Fibroblast of mammary gland (primary cell): ENCODE data around the gene CPEB1.

Experiments used
- DNase-seq: peaks from one replicate; pipeline ENCODE4 v3.0.0-alpha.2; 2010; ENCODE audit warnings: low read depth
- H3K4me3 ChIP-seq: 2 replicates; pipeline ENCODE4 v1.5.1; 2011; ENCODE audit warnings: low read depth, mild to moderate bottlenecking, low read length, moderate library complexity; ENCODE audit not compliant: control insufficient read depth
- CTCF ChIP-seq: conservative IDR thresholded peaks from 2 replicates; pipeline ENCODE4 v1.5.1; 2011; ENCODE audit warnings: low read depth, low read length, inconsistent platforms; ENCODE audit not compliant: control insufficient read depth, insufficient read depth

Gene CPEB1

GRCh38 chr15:82567661-82568060 lies 79.5 kb downstream of the CPEB1 start:
- DNase-seq, result no peak
- no peak for TF ChIP-seq CTCF

GRCh38 chr15:82566690-82567089 lies 80.5 kb downstream of the CPEB1 start:
- TF ChIP-seq CTCF, result no peak
- H3K4me3 ChIP-seq, result no peak overlapping the region
- DNase-seq, result peak; percentile 23

More at GRCh38 chr15:82567661-82568060, 79.5 kb downstream of the CPEB1 start:
- H3K4me3 ChIP-seq, result no peak overlapping the region

DNA sequence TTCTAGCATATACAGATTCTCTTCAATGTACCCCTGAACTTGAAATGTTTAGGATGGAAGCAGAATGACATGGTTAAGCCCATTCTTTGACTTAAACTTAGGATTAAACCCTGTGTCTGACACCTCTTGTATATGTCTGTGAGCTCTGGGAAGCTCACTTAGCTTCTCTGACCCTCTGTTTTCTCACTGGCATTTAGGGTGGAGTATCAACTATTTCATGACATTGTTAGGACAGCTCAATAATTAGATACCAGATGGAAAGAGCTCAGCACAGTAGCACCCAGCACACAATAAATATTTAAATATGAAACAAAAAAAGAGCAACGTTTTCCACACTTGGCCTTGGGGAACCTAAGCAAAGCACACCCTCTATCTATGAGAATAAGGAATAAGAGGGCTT lies 88.7 kb downstream of the CPEB1 start:
- H3K4me3 ChIP-seq, result no peak overlapping the region
- DNase-seq, result no peak
- no peak for TF ChIP-seq CTCF

GRCh38 chr15:82556315-82557035 lies 90.7 kb downstream of the CPEB1 start:
- no peak overlapping the region for H3K4me3 ChIP-seq
- no peak for TF ChIP-seq CTCF
- no peak for DNase-seq

DNA sequence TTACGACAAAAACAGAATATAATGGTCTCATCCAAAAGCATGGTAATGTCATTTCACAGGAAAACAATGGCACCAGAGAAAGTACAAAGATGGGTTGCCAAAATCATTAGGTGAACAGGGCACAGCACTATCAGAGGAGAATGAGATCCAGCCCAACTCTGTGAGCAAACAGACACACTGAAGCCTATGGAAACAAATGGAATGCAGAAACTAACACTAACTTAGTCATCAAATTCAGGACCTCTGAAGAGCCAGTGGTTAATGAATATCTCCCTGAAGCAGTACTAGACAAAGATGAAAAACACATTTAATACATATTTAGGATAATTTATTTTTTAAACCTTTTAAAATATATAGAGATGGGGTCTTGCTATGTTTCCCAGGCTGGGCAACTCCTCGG lies 92.3 kb downstream of the CPEB1 start:
- DNase-seq, result no peak
- H3K4me3 ChIP-seq, result no peak overlapping the region
- TF ChIP-seq CTCF, result no peak

DNA sequence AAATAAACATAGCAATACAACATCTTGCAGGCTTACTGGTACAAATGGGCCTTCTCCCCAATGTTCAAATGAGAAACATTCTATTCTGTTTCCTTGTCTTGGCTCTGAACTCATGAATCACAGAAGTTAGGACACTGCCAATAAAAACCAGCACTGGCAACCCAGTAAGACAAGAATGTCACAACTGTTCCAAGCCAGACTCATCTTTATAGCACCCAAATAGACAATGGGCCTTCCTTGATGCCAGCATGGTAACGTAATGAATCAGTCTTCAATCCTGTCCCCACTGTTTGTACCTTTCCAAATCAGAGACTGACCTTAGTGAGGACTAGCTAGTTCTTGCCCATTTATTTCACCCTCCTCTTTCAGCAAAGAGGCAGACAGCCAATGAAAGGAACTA lies 92.8 kb downstream of the CPEB1 start:
- no peak for TF ChIP-seq CTCF

More for the DNA sequence above, 92.8 kb downstream of the CPEB1 start:
- DNase-seq, result peak; percentile 44
- no peak overlapping the region for H3K4me3 ChIP-seq
